ENCODE measurements around the gene RFC4. TPM values are rescaled to one million over a fixed set of nuclear protein-coding genes. Genes with fewer than 3 reads are reported as not detected.

RFC4 gene
- total and polyA plus RNA-seq, 9 of the 15 experiments (the other 6 are each of a cell fraction or from before 2014, with no cell fraction given): 105 to 227 (median 180) TPM

DNA sequence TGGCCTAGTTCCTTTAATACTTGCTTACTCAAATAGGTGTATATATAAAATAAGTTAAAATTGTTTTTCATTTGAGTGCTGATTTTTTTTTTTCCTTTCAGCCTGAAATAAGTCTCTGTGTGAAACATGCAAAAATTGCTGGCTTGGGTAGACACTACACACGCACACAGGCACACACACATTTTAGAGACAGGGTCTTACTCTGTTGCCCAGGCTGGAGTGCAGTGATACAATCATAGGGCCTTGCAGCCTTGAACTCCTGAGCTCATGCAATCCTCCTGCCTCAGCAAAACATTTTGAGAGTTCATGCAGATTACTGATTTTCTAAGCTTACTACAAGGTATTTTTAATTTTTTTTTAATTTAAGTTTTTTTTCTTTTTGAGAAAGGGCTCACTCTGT is 12.7 kb upstream of the RFC4 start:
- no TSS peak for BruUV-seq (replicated peaks)
- Histone ChIP-seq H3K9me3 (replicated peaks; ENCODE audit: control insufficient read depth, insufficient read depth, low read depth, low read length) (no peaks in the 10 kb centered on the region), H3K79me2 (ENCODE audit: control insufficient read depth, insufficient read depth, low read length) (no peaks in the 10 kb centered on the region), H3K27me3 (ENCODE audit: control insufficient read depth in 2 of 2, insufficient read depth in 2 of 2, low read length in 2 of 2) (no peaks in the 10 kb centered on the region), H4K20me1 (replicated peaks; ENCODE audit: control insufficient read depth, insufficient read depth, low read length) (no peaks in the 10 kb centered on the region), H3K36me3 (ENCODE audit: control insufficient read depth, insufficient read depth, low read length) (no peaks in the 10 kb centered on the region), H3K9me1 (ENCODE audit: control insufficient read depth, insufficient read depth, low read length) (no peaks in the 10 kb centered on the region), H3K9ac (ENCODE audit: insufficient read depth in 1 of 2, low read depth in 2 of 2, low read length in 2 of 2) (no peak overlapping the region), H3K4me3 (no peak overlapping the region), H2AFZ (ENCODE audit: low read depth, low read length) (no peak overlapping the region), H3K4me1 (replicated peaks in 1 of 2; ENCODE audit: control insufficient read depth in 2 of 2, insufficient read depth in 2 of 2, low read length in 2 of 2) (peaks cover 0 to 8% of the 10 kb centered on the region in 2 experiments; a peak in 3 of 5 replicates), H3K4me2 (ENCODE audit: insufficient read depth, low read length) (no peak overlapping the region), H3K27ac (ENCODE audit: extremely low read depth, low read depth, low read length) (no peak overlapping the region)
- in situ Hi-C loops (cut with MboI): loop anchor here (5.0 kb wide), 1 partner anchor 202 kb away; no protein-coding TSS in a partner anchor
- ChIA-PET POLR2A (interaction anchor here (0.9 to 1.9 kb wide), 5 partner anchors 9 to 36 kb away, joined by 3 to 11 read pairs (median 5); partner anchors contain the start of gene EIF4A2), CTCF (ENCODE audit: low intra/inter-chr PET ratio) (no interaction called here)
- no peak for TF ChIP-seq ESRRA (IDR thresholded peaks at IDR 0.05; ENCODE audit: borderline replicate concordance, low read depth)
- no peak for TF ChIP-seq BHLHE40 (IDR thresholded peaks at IDR 0.05; ENCODE audit: low read length)
- TF ChIP-seq ZNF561 (CRISPR knock-in tag; conservative IDR thresholded peaks at IDR 0.05): no peak
- TF ChIP-seq, protein P1, sequence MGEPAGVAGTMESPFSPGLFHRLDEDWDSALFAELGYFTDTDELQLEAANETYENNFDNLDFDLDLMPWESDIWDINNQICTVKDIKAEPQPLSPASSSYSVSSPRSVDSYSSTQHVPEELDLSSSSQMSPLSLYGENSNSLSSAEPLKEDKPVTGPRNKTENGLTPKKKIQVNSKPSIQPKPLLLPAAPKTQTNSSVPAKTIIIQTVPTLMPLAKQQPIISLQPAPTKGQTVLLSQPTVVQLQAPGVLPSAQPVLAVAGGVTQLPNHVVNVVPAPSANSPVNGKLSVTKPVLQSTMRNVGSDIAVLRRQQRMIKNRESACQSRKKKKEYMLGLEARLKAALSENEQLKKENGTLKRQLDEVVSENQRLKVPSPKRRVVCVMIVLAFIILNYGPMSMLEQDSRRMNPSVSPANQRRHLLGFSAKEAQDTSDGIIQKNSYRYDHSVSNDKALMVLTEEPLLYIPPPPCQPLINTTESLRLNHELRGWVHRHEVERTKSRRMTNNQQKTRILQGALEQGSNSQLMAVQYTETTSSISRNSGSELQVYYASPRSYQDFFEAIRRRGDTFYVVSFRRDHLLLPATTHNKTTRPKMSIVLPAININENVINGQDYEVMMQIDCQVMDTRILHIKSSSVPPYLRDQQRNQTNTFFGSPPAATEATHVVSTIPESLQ (CRISPR knock-in tag; IDR thresholded peaks at IDR 0.05): no peak
- TF ChIP-seq TARDBP (IDR thresholded peaks at IDR 0.05): no peak
- TF ChIP-seq RNF219 (CRISPR knock-in tag; IDR thresholded peaks at IDR 0.05): no peak
- TF ChIP-seq, protein P2, sequence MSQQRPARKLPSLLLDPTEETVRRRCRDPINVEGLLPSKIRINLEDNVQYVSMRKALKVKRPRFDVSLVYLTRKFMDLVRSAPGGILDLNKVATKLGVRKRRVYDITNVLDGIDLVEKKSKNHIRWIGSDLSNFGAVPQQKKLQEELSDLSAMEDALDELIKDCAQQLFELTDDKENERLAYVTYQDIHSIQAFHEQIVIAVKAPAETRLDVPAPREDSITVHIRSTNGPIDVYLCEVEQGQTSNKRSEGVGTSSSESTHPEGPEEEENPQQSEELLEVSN (IDR thresholded peaks at IDR 0.05; ENCODE audit: borderline replicate concordance in 1 of 2, extremely low read depth in 1 of 2, insufficient read depth in 1 of 2, insufficient read length in 1 of 2, low read depth in 1 of 2, low read length in 1 of 2, poor library complexity in 1 of 2, severe bottlenecking in 1 of 2): no peak
- no peak for TF ChIP-seq ZNF23 (CRISPR knock-in tag; IDR thresholded peaks at IDR 0.05)
- no peak for TF ChIP-seq HMG20A (CRISPR knock-in tag; conservative IDR thresholded peaks at IDR 0.05)
- ATAC-seq (no peak), DNase-seq (ENCODE audit: extremely low read depth in 1 of 4, low spot score in 3 of 4) (no peak), FAIRE-seq (no peak)
- WGBS (ENCODE audit: insufficient coverage, low coverage, missing lambda C conversion rate): 86% methylated on average over 1 of the region's 1 CpG
- intact Hi-C loops (cut with micrococcal nuclease): no loop called here

Data from K562 (cell line).